IMR-90 (cell line): ENCODE measurements around the gene PLCB2.

Experiments used
- MAZ ChIP-seq: IDR thresholded peaks from 2 replicates; pipeline ENCODE4 v1.6.1; 2012; ENCODE audit warnings: low read depth, mild to moderate bottlenecking, low read length, improper control_type of control experiment, moderate library complexity, borderline replicate concordance
- POLR2A ChIP-seq: IDR thresholded peaks from 2 replicates; pipeline ENCODE4 v1.6.1; 2012; ENCODE audit warnings: mild to moderate bottlenecking, low read depth, low read length
- TF ChIP-seq, protein P1 (sequence below): fragments of 150-350 bp; IDR thresholded peaks from 2 replicates; pipeline ENCODE4 v1.6.1; 2017; ENCODE audit warnings: mild to moderate bottlenecking, antibody characterized with exemption, low read length, low read depth
- TF ChIP-seq, protein P2 (sequence below): conservative IDR thresholded peaks from 2 replicates; pipeline ENCODE4 v1.5.1; 2012; ENCODE audit warnings: mild to moderate bottlenecking, low read depth, low read length, improper control_type of control experiment

- TF ChIP-seq POLR2A: no peak
- TF ChIP-seq, protein P1, sequence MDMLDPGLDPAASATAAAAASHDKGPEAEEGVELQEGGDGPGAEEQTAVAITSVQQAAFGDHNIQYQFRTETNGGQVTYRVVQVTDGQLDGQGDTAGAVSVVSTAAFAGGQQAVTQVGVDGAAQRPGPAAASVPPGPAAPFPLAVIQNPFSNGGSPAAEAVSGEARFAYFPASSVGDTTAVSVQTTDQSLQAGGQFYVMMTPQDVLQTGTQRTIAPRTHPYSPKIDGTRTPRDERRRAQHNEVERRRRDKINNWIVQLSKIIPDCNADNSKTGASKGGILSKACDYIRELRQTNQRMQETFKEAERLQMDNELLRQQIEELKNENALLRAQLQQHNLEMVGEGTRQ: no peak
- TF ChIP-seq, protein P2, sequence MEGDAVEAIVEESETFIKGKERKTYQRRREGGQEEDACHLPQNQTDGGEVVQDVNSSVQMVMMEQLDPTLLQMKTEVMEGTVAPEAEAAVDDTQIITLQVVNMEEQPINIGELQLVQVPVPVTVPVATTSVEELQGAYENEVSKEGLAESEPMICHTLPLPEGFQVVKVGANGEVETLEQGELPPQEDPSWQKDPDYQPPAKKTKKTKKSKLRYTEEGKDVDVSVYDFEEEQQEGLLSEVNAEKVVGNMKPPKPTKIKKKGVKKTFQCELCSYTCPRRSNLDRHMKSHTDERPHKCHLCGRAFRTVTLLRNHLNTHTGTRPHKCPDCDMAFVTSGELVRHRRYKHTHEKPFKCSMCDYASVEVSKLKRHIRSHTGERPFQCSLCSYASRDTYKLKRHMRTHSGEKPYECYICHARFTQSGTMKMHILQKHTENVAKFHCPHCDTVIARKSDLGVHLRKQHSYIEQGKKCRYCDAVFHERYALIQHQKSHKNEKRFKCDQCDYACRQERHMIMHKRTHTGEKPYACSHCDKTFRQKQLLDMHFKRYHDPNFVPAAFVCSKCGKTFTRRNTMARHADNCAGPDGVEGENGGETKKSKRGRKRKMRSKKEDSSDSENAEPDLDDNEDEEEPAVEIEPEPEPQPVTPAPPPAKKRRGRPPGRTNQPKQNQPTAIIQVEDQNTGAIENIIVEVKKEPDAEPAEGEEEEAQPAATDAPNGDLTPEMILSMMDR: no peak
- no peak for TF ChIP-seq MAZ
Observed at GRCh38 chr15:40281801-40282146, 26.0 kb downstream of the PLCB2 start.
